ENCODE measurements around the gene NLGN2. TPM values are rescaled to one million over a fixed set of nuclear protein-coding genes. Genes with fewer than 3 reads are reported as not detected.

Gene NLGN2
- total RNA-seq, 2 donors from 2014 or later = 78.5 to 121 TPM

GRCh38 chr17:7440113-7440833 lies 32.6 kb downstream of the NLGN2 start:
- peak overlapping the region; percentile 83 for H3K4me3 Mint-ChIP-seq
- H3K27me3 Mint-ChIP-seq (ENCODE audit: insufficient read depth) = peaks cover 81% of the 10 kb centered on the region
- no peak for TF ChIP-seq CTCF (conservative IDR thresholded peaks at IDR 0.05)
- no peaks in the 10 kb centered on the region for H3K9me3 ChIP-seq (ENCODE audit: control insufficient read depth, low read length)
- peak overlapping the region; percentile 87 for H3K27ac Mint-ChIP-seq
- H3K36me3 Mint-ChIP-seq (ENCODE audit: low read depth) = no peaks in the 10 kb centered on the region
- peak; percentile 89 for DNase-seq
- H3K9ac ChIP-seq (ENCODE audit: extremely low read depth, low read length, poor library complexity, severe bottlenecking) = peak overlapping the region; percentile 74
- H3K36me3 ChIP-seq (ENCODE audit: control insufficient read depth, insufficient read depth, low read length) = no peaks in the 10 kb centered on the region
- peaks cover 51% of the 10 kb centered on the region for H3K27me3 ChIP-seq (ENCODE audit: control insufficient read depth, insufficient read depth, low read length, poor library complexity, severe bottlenecking)
- H3K4me3 ChIP-seq (ENCODE audit: low read length) = peak overlapping the region; percentile 91
- H3K27ac ChIP-seq (ENCODE audit: low read depth, low read length) = peak overlapping the region; percentile 96
- WGBS, 2 experiments (ENCODE audit: insufficient coverage in 1 of 2, insufficient read length in 1 of 2) = 0 to 2% methylated on average over 20 to 46 of the region's 46 CpGs
- peaks cover 13% of the 10 kb centered on the region for H3K4me1 Mint-ChIP-seq
- H3K9me3 Mint-ChIP-seq = no peaks in the 10 kb centered on the region
- H3K4me1 ChIP-seq (ENCODE audit: control insufficient read depth, insufficient read depth, low read length) = peaks cover 3% of the 10 kb centered on the region

- peaks cover 3% of the 10 kb centered on the region for H3K4me1 ChIP-seq (ENCODE audit: control insufficient read depth, insufficient read depth, low read length)
- DNase-seq = peak; percentile 89
- H3K4me1 Mint-ChIP-seq = peaks cover 16% of the 10 kb centered on the region
Measured at GRCh38 chr17:7440834-7441195, 33.2 kb downstream of the NLGN2 start.

GRCh38 chr17:7441266-7441665 lies 33.6 kb downstream of the NLGN2 start:
- peak overlapping the region; percentile 91 for H3K4me3 ChIP-seq (ENCODE audit: low read length)
- H3K9ac ChIP-seq (ENCODE audit: extremely low read depth, low read length, poor library complexity, severe bottlenecking) = no peak overlapping the region
- no peaks in the 10 kb centered on the region for H3K9me3 ChIP-seq (ENCODE audit: control insufficient read depth, low read length)
- peaks cover 48% of the 10 kb centered on the region for H3K27me3 ChIP-seq (ENCODE audit: control insufficient read depth, insufficient read depth, low read length, poor library complexity, severe bottlenecking)
- Mint-ChIP-seq H3K36me3 (ENCODE audit: low read depth) (no peaks in the 10 kb centered on the region), H3K4me3 (peak overlapping the region; percentile 83), H3K27me3 (ENCODE audit: insufficient read depth) (peaks cover 83% of the 10 kb centered on the region), H3K4me1 (peaks cover 18% of the 10 kb centered on the region), H3K9me3 (no peaks in the 10 kb centered on the region), H3K27ac (no peak overlapping the region)
- TF ChIP-seq CTCF (conservative IDR thresholded peaks at IDR 0.05) = no peak
- peak; percentile 67 for DNase-seq
- no peak overlapping the region for H3K27ac ChIP-seq (ENCODE audit: low read depth, low read length)
- H3K36me3 ChIP-seq (ENCODE audit: control insufficient read depth, insufficient read depth, low read length) = no peaks in the 10 kb centered on the region
- H3K4me1 ChIP-seq (ENCODE audit: control insufficient read depth, insufficient read depth, low read length) = no peaks in the 10 kb centered on the region
- WGBS, 2 experiments (ENCODE audit: insufficient coverage in 1 of 2, insufficient read length in 1 of 2) = 59 to 60% methylated on average over 6 of the region's 7 CpGs

More at GRCh38 chr17:7440834-7441195, 33.2 kb downstream of the NLGN2 start:
- peaks cover 84% of the 10 kb centered on the region for H3K27me3 Mint-ChIP-seq (ENCODE audit: insufficient read depth)
- Histone ChIP-seq H3K9me3 (ENCODE audit: control insufficient read depth, low read length) (no peaks in the 10 kb centered on the region), H3K4me3 (ENCODE audit: low read length) (peak overlapping the region; percentile 91), H3K27ac (ENCODE audit: low read depth, low read length) (peak overlapping the region; percentile 96), H3K9ac (ENCODE audit: extremely low read depth, low read length, poor library complexity, severe bottlenecking) (peak overlapping the region; percentile 74), H3K27me3 (ENCODE audit: control insufficient read depth, insufficient read depth, low read length, poor library complexity, severe bottlenecking) (peaks cover 51% of the 10 kb centered on the region), H3K36me3 (ENCODE audit: control insufficient read depth, insufficient read depth, low read length) (no peaks in the 10 kb centered on the region)
- no peaks in the 10 kb centered on the region for H3K36me3 Mint-ChIP-seq (ENCODE audit: low read depth)
- H3K4me3 Mint-ChIP-seq = peak overlapping the region; percentile 83
- H3K9me3 Mint-ChIP-seq = no peaks in the 10 kb centered on the region
- 6 to 8% methylated on average over 9 to 12 of the region's 12 CpGs for WGBS, 2 experiments (ENCODE audit: insufficient coverage in 1 of 2, insufficient read length in 1 of 2)
- peak overlapping the region; percentile 87 for H3K27ac Mint-ChIP-seq
- peak; percentile 36 for TF ChIP-seq CTCF (conservative IDR thresholded peaks at IDR 0.05)
